GM08714 (cell line): ENCODE results near the gene IGSF21.

Experiments
- H3K4me3 ChIP-seq: fragments of 200-500 bp; sonication (Bioruptor generic); 2 replicates; pipeline ENCODE4 v1.5.1; 2014; ENCODE audit warnings: mild to moderate bottlenecking, low read length, inconsistent platforms
- ZNF274 ChIP-seq: IDR thresholded peaks from 2 replicates; pipeline ENCODE4 v1.6.1; 2012; ENCODE audit warnings: mild to moderate bottlenecking, low read depth, low read length

Gene IGSF21

DNA sequence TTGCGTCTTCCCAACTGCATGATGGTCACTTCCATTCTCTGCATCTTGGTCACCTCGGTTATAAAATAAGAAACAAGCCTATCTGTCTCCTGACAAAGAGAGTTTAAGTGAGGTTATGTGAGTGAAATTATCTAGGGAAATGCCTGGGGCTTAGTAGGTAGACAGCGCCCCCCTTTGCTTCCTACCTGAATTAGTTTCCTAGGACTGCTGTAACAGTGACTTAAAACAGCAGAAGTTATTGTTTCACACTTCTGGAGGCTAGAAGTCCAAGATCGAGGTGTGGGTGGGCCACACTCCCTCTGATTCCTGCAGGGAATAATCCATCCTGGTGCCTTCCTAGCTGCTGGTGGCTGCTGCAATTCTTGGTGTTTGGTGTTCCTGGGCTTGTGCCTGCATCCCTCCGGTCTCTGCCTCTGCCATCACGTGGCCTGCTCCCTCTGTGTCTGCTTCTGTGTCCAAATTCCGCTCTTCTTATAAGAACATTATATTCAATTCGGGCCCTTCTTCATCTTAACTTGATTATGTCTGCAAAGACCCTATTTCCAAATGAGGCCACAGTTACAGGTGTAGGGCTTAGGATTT, 92.6 kb downstream of the IGSF21 start:
- no peak for TF ChIP-seq ZNF274
- H3K4me3 ChIP-seq: no peak overlapping the region

DNA sequence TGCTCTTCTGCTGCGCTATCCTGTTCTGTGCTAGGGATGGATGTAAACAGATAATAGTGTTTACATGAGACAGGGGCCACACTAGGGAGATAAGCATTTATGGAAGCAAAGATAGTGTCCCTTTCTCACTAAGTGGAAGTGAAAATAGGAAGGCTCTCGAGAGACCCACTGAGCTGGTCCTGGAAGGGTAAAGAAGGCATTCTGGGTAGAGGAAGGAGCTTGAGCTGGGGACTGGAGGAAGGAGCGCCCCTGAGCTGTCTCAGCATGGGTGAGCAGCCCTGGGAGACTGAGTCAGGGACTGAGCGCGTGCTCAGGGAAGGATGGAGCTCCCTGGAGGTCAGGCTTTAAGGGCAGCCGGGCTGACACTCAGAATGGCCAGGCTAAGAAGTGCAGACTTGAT, 93.3 kb downstream of the IGSF21 start:
- no peak overlapping the region for H3K4me3 ChIP-seq
- TF ChIP-seq ZNF274: no peak

DNA sequence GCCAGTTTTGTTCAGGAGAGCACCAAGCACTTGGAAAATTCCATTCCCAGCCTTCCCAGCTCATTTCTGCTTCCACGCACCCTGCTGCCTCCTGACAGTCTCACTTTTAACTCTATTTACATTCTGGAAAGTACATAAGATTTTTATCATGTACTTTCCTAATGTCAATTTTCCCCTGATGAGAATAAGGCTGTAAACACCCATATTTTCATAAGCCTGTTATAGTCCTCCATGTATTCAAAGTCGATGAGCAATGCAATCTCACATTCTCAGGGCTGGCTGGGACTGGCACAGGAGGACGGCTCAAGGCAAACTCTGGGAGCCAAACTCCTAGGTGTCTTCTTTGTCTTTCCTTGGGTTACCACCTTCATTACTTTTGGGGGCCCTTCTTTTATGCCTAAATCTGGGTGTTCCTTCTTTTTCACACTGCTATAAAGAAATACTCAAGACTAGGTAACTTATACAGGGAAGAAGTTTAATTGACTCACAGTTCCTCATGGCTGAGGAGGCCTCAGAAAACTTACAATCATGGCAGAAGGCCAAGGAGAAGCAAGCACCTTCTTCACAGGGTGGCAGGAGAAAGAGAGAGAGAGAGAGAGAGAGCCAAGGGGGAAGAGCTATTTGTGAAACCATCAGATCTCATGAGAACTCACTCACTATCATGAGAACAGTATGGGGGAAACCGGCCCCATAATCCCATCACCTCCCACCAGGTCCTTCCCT, 94.6 kb downstream of the IGSF21 start:
- H3K4me3 ChIP-seq: no peak overlapping the region
- no peak for TF ChIP-seq ZNF274

DNA sequence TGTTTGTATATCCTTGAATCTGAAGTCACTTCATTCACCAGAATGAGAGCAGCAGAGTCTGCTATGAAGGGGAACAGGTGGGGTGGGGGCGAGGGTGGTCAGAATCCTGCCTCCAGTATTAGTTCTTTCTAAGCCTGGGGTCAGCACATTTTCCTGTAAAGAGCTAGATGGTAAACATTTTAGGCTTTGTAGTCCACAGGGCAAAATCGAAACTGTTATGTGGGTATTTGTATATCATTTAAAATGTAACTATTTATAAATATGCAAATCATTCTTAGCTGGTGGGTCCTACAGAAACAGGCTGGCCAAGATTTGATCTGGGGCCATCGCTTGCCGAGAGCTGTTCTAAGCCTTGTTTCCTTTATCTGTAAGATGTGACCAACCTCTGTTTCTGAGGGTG, 96.0 kb downstream of the IGSF21 start:
- H3K4me3 ChIP-seq: no peak overlapping the region
- no peak for TF ChIP-seq ZNF274

DNA sequence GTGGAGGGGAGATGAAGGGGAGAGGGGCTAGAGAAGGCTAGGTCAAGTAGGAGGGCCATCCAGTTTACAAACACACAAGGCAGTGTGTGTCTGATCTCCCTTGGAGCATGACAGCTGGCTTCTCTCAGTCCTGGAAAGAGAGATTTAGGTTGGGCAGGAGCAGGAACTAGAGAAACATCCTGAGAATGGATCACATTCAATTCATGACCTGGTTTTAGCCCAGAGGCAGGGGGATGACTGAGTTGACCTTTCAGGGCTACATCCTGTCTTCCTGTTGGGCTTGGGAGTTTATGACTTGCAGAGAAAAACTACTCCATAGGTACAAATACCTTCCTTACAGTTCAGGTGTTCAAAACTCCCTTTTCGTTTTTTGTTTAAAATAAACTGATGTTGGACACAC, 97.0 kb downstream of the IGSF21 start:
- TF ChIP-seq ZNF274: no peak

DNA sequence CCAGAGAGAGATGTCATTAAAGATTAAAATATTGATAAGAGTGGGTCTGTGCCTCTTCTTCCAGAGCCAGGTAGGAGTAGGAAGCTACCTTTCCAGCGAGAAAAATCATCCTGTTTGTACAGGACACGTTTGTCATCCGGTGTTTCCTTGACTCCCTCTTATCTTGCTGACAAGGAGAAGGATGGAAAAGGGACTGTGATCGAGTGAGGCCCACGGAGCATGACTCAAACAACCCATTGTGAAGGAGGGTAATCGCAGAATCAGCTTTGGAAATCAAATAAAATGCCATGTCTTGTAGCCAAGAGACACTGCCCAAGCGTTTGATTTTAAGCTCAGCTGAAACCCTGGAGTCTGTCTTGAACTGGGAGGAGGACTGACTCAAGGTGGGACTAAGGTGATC, 97.7 kb downstream of the IGSF21 start:
- no peak for TF ChIP-seq ZNF274
- H3K4me3 ChIP-seq: no peak overlapping the region

More for the DNA sequence above, 97.0 kb downstream of the IGSF21 start:
- no peak overlapping the region for H3K4me3 ChIP-seq

DNA sequence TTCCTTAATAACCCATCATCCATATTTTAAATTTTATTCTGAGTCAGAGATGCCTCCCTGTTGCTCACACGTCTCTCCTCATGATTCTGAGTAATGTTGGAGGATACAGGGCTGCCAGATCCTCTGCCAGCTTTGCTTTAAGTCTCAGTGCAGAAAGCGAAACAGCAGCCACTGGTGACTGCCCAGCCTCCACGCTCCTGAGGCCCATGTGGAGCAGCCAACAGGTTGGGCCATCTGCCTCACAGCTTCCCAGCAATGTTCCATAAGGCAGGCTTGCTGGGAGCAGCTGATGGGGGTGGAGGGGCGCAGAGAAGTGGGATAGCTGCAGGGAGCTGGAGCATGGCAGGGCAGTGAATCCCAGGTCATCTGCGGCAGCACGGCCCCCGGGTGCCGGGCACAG, 104.2 kb downstream of the IGSF21 start:
- H3K4me3 ChIP-seq: no peak overlapping the region
- TF ChIP-seq ZNF274: no peak

DNA sequence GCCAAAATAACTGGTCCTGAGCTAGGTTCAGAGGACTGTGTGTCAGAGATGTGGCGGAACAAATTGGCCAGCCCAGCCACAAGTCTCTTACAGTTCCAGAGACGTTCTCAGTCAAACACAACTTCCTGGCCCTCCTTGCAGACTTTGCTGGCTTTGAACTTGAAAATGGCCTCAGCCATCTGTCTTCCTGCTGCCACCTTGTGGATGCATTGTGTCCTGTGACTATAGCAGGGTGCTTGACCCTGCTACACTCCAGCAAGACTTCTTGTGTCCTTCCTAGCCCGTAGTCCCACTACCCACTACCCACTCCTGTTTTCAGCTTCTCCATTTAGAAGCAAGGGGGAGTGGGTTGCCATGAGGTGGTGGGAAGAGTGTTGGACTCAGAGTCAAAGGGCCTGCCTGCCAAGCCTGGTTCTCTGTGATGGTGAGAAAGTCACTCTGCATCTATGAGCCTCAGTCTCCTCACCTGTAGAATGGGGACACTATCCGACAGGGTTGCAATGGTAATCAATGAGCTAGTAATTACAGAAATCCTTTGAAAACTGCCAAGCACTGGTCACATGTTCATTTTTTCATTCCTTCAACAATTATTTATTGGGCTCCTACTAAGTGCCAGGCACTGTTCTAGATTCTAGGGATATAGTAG, 109.9 kb downstream of the IGSF21 start:
- H3K4me3 ChIP-seq: no peak overlapping the region
- TF ChIP-seq ZNF274: no peak

DNA sequence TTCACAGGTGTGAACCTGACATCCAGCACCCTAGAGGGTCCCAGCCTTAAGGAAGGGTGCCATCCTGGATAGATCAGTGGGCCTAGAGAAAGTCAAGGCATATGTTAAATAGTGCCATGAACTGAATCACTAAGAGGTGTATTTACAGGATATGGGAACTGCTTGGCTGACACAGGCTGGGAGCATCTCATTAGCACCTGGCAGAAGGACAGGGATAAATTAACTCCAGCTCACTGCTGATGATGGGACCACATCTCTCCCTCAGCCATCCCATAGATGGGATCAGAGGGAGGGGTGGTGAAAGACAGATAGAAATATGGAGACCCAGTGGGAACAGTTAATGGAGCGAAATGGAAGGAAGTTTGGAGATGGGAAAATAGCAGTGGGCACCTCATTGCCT, 122.0 kb downstream of the IGSF21 start:
- TF ChIP-seq ZNF274: no peak
- no peak overlapping the region for H3K4me3 ChIP-seq

DNA sequence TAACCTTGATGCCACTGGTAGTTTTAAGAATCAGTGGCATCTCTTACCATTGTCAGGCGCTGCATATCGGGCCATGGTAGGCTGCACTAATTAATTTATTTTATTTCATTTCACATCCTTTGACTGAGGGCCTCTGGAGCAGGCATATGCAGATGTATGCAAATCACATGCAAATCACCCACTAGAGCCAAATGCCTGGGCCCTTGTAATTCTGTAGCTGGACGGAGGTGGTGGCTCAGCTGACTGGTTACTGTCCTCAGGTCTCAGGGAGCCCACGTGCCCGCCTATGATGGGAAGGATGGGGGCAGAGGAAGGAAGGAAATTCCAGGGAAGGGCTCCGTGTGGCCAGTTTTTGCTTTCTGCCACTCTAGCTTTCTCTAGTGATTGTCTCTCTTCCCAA, 122.7 kb downstream of the IGSF21 start:
- TF ChIP-seq ZNF274: no peak
- H3K4me3 ChIP-seq: no peak overlapping the region

DNA sequence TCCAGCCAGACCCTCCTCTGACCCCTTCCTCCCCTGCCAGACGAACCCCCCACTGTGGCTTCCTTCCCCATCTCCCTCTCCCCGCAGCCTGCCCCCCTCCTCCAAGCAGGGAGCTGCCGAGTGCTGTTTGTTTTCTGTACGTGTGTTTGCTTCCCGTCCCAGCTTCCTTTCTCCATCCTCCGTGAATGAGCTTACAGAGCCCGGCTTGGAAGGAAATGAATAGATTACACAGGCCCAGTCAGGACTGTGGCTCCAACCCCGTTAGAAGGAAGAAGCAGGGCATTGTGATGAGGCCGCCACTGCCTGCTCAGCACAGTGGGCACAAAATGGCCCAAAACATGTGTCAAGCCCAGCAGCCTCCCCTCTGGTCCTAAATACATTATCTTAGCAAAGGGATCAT, 123.2 kb downstream of the IGSF21 start:
- TF ChIP-seq ZNF274: no peak
- H3K4me3 ChIP-seq: no peak overlapping the region

DNA sequence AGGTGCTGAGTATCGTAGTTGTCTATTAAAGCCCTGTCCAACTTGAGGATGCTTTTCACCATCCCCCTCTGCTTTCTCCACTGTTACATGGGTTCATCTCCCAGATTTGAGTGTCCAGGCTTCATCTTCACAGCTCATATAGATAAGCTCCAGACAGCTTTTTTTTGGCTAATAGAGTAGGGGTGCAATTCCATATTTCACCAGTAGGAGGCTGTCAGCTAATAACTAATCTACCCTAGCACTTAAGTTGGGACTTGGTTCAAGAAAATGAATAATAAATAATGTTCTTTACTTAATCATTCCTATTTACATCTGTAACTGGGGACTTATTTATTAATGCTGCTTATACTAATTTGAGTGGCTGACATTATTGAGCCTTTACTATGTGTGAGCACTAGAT, 124.5 kb downstream of the IGSF21 start:
- H3K4me3 ChIP-seq: no peak overlapping the region
- TF ChIP-seq ZNF274: no peak

DNA sequence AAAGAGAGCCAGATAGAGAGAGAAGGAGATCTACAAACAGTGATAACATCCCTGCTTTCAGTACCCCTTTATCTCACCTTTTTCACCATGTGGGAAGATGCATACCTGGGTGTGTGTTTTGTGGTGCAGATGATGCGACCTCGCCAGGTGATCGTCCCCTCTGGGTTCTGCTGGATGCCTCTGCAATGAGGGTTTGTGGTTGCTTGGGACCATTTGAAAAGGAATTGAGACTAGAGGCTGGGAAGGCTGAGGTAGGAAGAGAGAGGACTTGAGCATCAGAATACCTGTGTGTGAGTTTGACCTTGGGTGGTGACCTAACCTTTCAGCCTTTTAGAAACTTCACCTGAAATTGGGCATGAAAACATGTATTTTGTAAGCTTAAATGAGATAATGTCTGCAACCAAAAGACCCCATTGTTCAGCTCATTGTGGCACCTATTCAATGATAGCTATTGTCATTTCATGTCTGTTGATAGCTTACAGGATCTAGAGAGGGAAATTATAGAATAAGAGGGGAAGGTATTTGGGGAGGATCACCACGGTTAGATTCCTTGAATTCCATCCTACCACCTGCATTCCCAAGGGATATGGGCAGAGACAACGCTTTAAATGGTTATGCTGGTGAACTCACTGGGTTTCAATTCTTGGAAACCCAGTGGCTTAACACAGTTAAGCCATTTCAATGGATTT, 125.7 kb downstream of the IGSF21 start:
- no peak overlapping the region for H3K4me3 ChIP-seq
- no peak for TF ChIP-seq ZNF274

DNA sequence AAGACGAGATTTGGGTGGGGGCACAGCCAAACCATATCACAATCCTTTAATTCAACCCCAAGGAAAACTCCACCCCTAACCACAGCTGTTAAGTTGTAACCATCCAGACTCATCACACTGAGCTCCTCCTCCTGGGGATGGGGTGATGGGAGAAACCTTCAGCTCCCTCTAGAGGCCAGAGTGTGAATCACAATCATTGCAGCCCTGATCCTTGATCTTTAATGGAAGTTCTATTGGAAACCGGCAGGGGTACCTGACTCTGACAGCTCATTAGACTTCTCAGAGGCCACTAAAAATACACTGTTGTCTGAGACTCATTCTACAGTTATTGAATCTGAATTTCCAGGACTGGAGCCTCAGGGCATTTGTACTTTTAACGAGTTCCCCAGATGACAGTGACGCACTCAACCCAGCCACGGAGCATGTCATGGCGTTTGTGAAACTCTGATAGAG, 127.2 kb downstream of the IGSF21 start:
- TF ChIP-seq ZNF274: no peak

DNA sequence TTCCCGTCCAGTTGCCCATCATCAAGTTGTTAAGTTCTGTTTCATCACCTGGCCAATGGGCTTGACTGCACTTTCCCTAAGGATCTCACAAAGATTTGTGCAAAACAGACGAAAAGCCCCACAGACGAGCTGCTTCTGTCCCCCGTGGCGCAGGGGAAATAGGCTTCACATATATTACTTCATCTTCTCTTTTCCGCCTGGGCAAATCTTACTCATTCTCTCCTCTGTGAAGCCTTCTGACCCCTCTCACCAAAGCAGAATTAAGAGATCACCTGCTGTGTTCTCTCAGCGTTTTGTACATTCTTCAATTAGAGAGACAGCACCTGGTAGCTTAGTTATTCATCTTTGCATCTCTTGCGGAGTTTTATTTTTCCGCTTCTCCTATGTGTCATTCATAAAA, 129.8 kb downstream of the IGSF21 start:
- H3K4me3 ChIP-seq: no peak overlapping the region
- TF ChIP-seq ZNF274: no peak

More for the DNA sequence above, 127.2 kb downstream of the IGSF21 start:
- H3K4me3 ChIP-seq: no peak overlapping the region
